Measurements from ENCODE around the gene PPTC7. TPM values are rescaled to one million over a fixed set of nuclear protein-coding genes. Genes with fewer than 3 reads are reported as not detected.

Gene PPTC7
- total and polyA plus RNA-seq, 2 of the 13 experiments (the other 11 are each of a cell fraction or from before 2014, with no cell fraction given), result 4.8 to 12.3 TPM

DNA sequence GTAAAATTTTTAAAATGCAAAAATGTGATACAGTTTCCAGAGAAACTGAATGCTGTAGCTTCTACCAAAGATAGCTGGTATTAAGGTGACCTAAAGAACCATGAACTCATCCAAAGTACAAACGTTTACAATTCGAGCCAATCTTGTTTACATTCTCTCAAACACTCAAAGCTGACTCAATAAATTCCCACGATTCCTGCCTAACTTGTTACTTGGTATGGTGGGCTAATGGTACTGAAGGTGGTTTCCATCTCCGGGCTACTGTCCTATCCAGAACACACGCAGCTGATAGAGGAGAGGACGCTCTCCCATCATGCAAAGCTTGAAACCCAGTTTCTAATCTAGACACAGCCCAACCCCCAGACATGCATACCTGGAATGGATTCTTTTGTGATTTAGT, 49.5 kb downstream of the PPTC7 start (continued):
- TF ChIP-seq KIAA2018 (CRISPR knock-in tag; IDR thresholded peaks at IDR 0.05; ENCODE audit: borderline replicate concordance), result no peak
- peak; percentile 24; the same call in 1 of the 2 replicates for TF ChIP-seq HDAC1 (CRISPR knock-in tag; IDR thresholded peaks at IDR 0.05)
- no peak for TF ChIP-seq KLF13 (CRISPR knock-in tag; IDR thresholded peaks at IDR 0.05)
- no peak for TF ChIP-seq ZSCAN12 (CRISPR knock-in tag; IDR thresholded peaks at IDR 0.05)
- TF ChIP-seq ZNF34 (CRISPR knock-in tag; IDR thresholded peaks at IDR 0.05; ENCODE audit: borderline replicate concordance), result no peak
- TF ChIP-seq, protein P1, sequence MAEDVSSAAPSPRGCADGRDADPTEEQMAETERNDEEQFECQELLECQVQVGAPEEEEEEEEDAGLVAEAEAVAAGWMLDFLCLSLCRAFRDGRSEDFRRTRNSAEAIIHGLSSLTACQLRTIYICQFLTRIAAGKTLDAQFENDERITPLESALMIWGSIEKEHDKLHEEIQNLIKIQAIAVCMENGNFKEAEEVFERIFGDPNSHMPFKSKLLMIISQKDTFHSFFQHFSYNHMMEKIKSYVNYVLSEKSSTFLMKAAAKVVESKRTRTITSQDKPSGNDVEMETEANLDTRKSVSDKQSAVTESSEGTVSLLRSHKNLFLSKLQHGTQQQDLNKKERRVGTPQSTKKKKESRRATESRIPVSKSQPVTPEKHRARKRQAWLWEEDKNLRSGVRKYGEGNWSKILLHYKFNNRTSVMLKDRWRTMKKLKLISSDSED (CRISPR knock-in tag; IDR thresholded peaks at IDR 0.05), result no peak
- peak; percentile 41; the same call in 1 of the 2 replicates for TF ChIP-seq FOXK1 (CRISPR knock-in tag; IDR thresholded peaks at IDR 0.05; ENCODE audit: borderline replicate concordance, low read depth)
- TF ChIP-seq PLSCR1 (CRISPR knock-in tag; IDR thresholded peaks at IDR 0.05; ENCODE audit: borderline replicate concordance), result no peak
- 0 out of 2 replicates have a peak, but pooled peaks have one; percentile 12 for TF ChIP-seq MAFF (IDR thresholded peaks at IDR 0.05; ENCODE audit: low read depth, low read length)
- no peak for TF ChIP-seq ZNF567 (CRISPR knock-in tag; IDR thresholded peaks at IDR 0.05; ENCODE audit: borderline replicate concordance)
- TF ChIP-seq FOXC1 (CRISPR knock-in tag; IDR thresholded peaks at IDR 0.05; ENCODE audit: borderline replicate concordance), result no peak
- peak; percentile 28; the same call in 1 of the 2 replicates for TF ChIP-seq RARA (CRISPR knock-in tag; IDR thresholded peaks at IDR 0.05)
- TF ChIP-seq ZNF644 (CRISPR knock-in tag; IDR thresholded peaks at IDR 0.05; ENCODE audit: low read depth), result 0 out of 2 replicates have a peak, but pooled peaks have one; percentile 42
- 0 out of 2 replicates have a peak, but pooled peaks have one; percentile 16 for TF ChIP-seq GATAD2A (CRISPR knock-in tag; IDR thresholded peaks at IDR 0.05)
- no peak for TF ChIP-seq ZNF710 (CRISPR knock-in tag; IDR thresholded peaks at IDR 0.05; ENCODE audit: borderline replicate concordance)
- TF ChIP-seq ARID3A (IDR thresholded peaks at IDR 0.05; ENCODE audit: low read depth, low read length), result 0 out of 2 replicates have a peak, but pooled peaks have one; percentile 33
